ENCODE data around the gene SAMD3. TPM values are rescaled to one million over a fixed set of nuclear protein-coding genes. Genes with fewer than 3 reads are reported as not detected.
"Not testable (repeated sequence)": the region's sequence is repeated elsewhere in the genome, so short reads cannot be mapped to it uniquely, and the experiment has no call there.

SAMD3 gene
- total RNA-seq, 2 donors from 2014 or later = 0.95 to 5.6 TPM

DNA sequence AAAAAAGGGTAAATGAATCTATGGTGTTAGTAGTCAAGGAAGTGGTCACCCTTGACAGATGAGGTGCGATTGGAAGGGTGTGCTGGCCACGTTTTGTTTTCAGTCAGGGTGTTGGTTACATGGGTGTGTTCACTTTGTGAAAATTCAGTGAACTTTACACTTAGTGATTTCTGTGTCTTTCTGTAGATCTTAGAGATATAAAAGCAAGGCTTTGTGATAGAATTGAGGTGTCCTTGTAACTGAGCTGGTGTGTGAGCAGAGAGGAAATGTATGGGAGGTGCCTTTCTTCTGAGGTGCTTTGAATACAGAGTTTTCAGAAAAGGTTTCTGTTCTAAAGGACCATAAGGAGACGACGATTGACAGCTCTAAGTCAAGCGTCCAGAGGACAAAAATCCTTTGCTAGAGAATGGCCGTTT is 90.5 kb downstream of the SAMD3 start:
- ATAC-seq (peak; percentile 93 to 94), DNase-seq (ENCODE audit: low spot score in 2 of 2) (peak; percentile 24 to 58)
- H3K27ac Mint-ChIP-seq = peak overlapping the region; percentile 46 to 90
- H3K9me3 Mint-ChIP-seq = peaks cover 0 to 7% of the 10 kb centered on the region in 2 donors
- H3K36me3 Mint-ChIP-seq = peaks cover 4 to 11% of the 10 kb centered on the region in 2 donors

DNA sequence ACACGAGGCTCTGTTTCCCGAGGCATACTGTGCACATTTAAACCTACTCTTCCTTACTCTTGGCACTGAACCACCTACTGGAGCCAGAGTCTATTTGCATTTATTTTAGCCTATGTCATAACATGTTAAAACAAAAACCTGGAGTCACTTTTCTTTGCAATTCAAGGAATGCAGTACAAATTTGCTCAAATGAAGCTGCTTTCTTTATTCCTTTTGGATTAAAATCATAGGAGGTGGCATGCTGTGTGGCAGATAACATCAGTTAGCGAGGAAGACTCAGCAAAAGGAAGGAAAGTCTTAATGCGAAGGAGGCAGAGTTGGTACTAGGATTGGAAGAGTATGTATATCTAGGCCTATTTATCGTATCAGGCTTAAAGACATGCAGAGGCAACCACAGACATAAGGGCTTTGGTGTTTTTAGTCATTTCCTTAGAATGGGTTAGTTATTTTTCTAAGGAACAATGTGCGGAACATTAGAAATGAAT is 92.9 kb downstream of the SAMD3 start:
- Mint-ChIP-seq H3K9me3 (peaks cover 0 to 9% of the 10 kb centered on the region in 2 donors), H3K36me3 (peaks cover 0 to 7% of the 10 kb centered on the region in 2 donors), H3K27ac (no peak overlapping the region)
- no peak for ATAC-seq
- no peak for DNase-seq (ENCODE audit: low spot score in 2 of 2)

DNA sequence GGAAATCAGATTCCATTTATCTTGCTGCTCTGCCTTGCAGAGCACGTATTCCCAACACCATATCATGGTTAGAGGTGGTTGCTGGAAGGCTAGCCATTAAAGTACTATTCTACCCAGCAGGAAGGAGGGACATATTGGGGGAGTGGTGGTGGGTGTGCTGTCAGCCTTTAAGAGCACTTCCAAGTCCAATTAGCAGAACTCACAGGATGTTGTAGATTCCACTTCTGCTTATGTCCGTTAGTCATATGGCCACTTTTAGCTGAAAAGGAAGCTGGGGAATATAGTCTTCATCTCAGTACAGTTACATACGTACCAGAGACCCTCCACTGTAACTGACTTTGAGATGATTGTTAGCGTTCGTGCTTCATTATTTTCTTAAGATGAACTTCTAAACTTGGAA is 94.4 kb downstream of the SAMD3 start:
- peaks cover 0 to 7% of the 10 kb centered on the region in 2 donors for H3K36me3 Mint-ChIP-seq
- no peak for ATAC-seq
- peaks cover 0 to 9% of the 10 kb centered on the region in 2 donors for H3K9me3 Mint-ChIP-seq
- DNase-seq (ENCODE audit: low spot score in 2 of 2) = no peak
- H3K27ac Mint-ChIP-seq = no peak overlapping the region

DNA sequence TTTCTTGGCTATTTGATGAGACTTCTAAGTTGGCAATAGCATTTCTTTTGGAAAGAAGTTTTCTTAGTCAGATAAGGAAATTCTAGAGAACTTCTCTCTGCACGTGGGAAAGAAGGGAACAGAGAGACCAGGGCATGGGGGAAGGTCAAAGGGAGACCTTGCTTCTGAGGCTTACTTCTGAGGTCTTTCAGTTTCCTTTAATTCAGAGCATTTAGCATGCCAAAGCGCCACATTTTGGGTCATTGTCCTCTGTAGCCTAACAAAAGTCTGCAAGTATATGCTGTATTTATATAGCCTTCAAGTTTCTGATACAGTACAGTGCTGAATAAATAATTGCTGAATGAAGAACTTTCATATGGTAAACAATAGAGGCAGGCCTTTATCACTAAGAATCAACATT is 95.6 kb downstream of the SAMD3 start:
- DNase-seq (ENCODE audit: low spot score in 2 of 2) (no peak), ATAC-seq (no peak)
- Mint-ChIP-seq H3K36me3 (peaks cover 0 to 7% of the 10 kb centered on the region in 2 donors), H3K9me3 (peaks cover 0 to 9% of the 10 kb centered on the region in 2 donors), H3K27ac (no peak overlapping the region)

DNA sequence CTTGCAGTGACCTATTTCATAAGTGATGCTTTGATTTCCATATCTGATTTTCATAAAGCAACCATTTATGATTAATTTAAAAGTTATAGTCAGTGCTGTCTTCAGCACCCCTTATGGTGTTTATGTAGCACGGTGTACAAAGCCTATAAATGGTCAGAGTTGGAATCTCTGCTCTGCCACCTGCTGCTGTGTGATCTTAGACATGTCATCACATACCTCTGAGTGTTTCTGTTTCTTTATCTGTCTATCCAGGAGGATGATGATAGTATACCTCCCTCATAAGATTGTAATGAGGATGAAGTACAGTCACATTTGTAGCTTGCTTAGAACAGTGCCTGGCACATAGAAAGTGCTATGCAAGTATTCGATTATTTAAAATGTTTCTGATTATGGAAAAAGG is 100.5 kb downstream of the SAMD3 start:
- Mint-ChIP-seq H3K9me3 (peaks cover 0 to 9% of the 10 kb centered on the region in 2 donors), H3K27ac (no peak overlapping the region), H3K36me3 (peaks cover 0 to 7% of the 10 kb centered on the region in 2 donors)
- ATAC-seq (no peak), DNase-seq (ENCODE audit: low spot score in 2 of 2) (no peak)

DNA sequence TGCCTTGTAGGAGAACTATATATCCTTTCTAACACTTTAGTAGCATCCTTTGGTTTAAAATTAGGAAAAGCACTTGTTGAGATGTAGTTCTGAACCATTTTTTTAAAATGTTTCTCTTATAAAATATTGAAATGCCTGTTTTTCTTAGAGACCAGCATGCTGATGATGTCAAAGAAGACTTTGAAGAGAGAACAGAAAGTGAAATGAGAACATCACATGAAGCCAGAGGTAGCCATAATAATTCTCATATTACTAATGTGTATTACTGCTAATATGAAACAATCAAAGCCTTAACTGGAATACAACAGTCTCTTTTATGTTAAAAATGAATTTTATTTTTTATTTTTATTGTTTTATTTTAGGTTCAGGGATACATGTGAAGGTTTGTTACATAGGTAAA is 102.0 kb downstream of the SAMD3 start:
- DNase-seq (ENCODE audit: low spot score in 2 of 2) = no peak
- Mint-ChIP-seq H3K27ac (no peak overlapping the region), H3K36me3 (peaks cover 0 to 13% of the 10 kb centered on the region in 2 donors)

DNA sequence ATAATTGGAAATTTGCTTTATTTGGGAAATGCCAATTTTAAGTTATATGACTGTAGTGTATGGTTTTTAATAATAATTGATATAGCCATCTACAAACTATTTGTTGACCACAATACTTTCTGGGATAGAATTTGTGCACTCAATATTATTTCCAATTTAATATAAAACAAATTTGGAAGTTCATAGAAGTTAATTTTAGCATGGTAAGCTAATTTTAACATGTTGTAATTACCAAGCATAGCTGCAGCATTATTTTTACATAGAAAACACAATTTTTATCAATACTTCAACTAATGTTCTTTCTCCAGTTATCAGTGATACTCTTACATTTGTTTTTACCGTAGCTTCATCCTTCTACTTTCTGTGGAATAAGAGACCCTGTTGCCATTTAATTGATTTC is 103.5 kb downstream of the SAMD3 start:
- Mint-ChIP-seq H3K27ac (no peak overlapping the region), H3K36me3 (peaks cover 0 to 6% of the 10 kb centered on the region in 2 donors), H3K9me3 (no peaks in the 10 kb centered on the region)
- ATAC-seq = no peak
- no peak for DNase-seq (ENCODE audit: low spot score in 2 of 2)

More for the DNA sequence above, 102.0 kb downstream of the SAMD3 start:
- ATAC-seq = no peak
- peaks cover 0 to 5% of the 10 kb centered on the region in 2 donors for H3K9me3 Mint-ChIP-seq

DNA sequence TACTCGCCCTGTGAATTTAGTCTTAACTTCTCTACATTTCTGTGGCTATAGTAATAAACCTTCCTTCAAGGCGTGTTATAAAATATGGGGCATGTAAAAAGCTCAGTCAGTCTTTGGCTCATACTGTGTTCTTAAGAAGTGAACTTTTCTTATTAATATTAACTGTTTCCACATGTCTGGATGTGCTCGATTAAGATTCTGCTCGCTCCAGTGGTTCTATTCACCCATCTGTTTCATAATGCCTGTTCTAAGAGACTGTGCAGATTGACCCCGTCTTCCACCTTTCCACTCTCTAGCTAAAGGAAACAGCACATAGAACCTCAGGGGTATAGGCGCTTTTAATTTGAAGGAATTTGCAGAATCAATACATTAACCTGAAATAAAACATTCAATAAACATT is 104.5 kb downstream of the SAMD3 start:
- no peak for ATAC-seq
- Mint-ChIP-seq H3K27ac (no peak overlapping the region), H3K36me3 (peaks cover 0 to 6% of the 10 kb centered on the region in 2 donors), H3K9me3 (no peaks in the 10 kb centered on the region)
- no peak for DNase-seq (ENCODE audit: low spot score in 2 of 2)

DNA sequence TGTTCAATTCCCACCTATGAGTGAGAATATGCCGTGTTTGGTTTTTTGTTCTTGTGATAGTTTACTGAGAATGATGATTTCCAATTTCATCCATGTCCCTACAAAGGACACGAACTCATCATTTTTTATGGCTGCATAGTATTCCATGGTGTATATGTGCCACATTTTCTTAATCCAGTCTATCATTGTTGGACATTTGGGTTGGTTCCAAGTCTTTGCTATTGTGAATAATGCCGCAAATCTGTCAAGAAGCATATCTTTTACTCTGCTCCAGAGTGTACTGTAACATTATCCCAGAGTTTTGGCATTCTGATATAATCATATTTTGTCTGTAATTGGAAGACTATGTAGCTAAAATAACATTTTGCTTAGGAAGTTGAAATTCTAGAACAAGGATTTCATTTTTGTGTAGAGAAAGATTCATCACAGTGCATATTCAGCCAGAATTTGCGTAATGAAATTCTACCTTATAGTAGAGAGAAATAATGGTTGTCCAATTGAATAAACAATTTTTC is 105.5 kb downstream of the SAMD3 start:
- not testable (repeated sequence) for H3K36me3 Mint-ChIP-seq; H3K9me3 Mint-ChIP-seq; ATAC-seq; DNase-seq (ENCODE audit: low spot score in 2 of 2); H3K27ac Mint-ChIP-seq

DNA sequence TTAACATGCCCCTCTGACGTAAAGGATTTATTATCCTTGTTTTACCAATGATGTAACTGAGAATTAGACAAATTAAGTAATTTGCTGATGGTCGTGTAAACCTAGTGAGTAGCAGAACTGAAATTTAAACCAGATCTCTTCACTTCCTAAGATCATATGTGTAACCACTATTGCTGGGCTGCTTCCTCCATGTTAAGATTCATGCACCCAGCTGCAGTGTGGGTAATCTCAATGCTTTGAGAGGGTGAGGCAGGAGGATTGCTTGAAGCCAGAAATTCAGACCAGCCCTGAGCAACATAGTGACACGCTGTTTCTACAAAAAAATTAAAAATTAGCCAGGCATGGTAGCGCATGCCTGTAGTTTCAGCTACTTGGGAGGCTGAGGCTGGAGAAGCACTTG is 106.5 kb downstream of the SAMD3 start:
- Mint-ChIP-seq H3K27ac (no peak overlapping the region), H3K9me3 (peaks cover 0 to 5% of the 10 kb centered on the region in 2 donors), H3K36me3 (peaks cover 0 to 6% of the 10 kb centered on the region in 2 donors)
- DNase-seq (ENCODE audit: low spot score in 2 of 2) (no peak), ATAC-seq (no peak)

DNA sequence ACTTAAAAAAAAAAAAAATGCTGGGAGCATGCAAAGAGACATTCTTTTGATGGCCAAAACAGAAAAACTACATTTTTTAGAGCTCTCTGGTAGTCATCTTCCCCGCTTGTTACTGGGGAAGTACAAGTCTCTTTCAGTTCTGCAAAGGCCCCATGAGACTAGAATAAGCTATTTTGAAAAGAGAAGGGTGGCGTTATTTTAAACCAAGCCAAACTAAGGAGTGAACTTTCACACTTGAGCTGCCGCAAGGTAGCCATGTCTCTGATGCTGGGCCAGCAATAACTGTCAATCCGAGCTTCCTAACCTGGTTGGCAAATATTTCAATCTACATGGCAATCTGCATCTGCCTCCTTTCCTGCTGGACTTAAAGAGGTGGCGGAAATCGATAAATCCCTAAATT is 107.7 kb downstream of the SAMD3 start:
- Mint-ChIP-seq H3K27ac (no peak overlapping the region), H3K9me3 (peaks cover 0 to 9% of the 10 kb centered on the region in 2 donors), H3K36me3 (peaks cover 5 to 10% of the 10 kb centered on the region in 2 donors)
- ATAC-seq = no peak
- no peak for DNase-seq (ENCODE audit: low spot score in 2 of 2)

DNA sequence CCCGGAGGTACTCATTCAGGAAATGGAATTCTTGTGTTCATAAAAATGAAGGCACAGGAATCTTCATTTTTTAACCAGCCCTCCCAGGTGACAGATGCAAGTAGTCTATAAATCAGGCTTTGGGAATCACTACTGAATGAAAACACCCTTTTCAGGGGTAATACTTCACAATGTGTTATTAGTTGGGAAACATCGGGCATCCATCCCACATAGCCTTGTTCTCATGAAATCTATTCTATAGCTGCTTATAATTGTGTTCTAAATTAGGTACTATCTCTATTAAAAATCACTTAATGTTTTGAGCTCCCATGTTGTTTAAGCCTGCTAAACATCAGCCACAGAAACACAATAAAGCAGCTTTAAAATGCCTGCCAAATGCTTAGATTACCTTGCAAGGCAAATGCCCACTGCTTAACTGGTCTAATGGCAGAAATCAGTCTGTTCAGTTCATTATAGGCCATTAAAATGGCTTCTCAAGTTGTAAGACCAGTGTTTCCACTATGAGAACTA is 109.5 kb downstream of the SAMD3 start:
- H3K27ac Mint-ChIP-seq = no peak overlapping the region
- no peak for ATAC-seq
- peaks cover 18 to 21% of the 10 kb centered on the region in 2 donors for H3K36me3 Mint-ChIP-seq
- H3K9me3 Mint-ChIP-seq = peaks cover 4 to 20% of the 10 kb centered on the region in 2 donors
- DNase-seq (ENCODE audit: low spot score in 2 of 2) = no peak

DNA sequence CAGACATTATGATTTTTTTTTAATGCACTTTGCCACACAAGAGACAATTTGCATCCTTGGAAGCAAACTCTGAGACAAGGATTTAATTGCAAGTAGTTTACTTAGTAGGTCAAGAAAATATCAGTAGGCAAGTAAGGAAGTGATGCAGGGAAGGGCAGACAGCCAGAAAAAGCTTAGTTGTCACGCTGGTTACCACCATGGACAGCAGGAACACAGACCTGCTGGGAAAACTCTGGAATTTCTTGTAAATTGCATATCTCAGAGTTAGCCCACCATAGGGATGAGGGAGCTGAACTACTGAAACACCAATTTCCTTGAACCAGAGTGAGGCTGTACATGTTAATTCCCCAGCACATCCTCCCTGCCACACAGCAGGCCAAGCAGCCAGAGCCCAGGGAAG is 111.7 kb downstream of the SAMD3 start:
- H3K36me3 Mint-ChIP-seq = peaks cover 23 to 30% of the 10 kb centered on the region in 2 donors
- no peak for DNase-seq (ENCODE audit: low spot score in 2 of 2)
- H3K9me3 Mint-ChIP-seq = peaks cover 4 to 20% of the 10 kb centered on the region in 2 donors
- no peak for ATAC-seq
- no peak overlapping the region for H3K27ac Mint-ChIP-seq

DNA sequence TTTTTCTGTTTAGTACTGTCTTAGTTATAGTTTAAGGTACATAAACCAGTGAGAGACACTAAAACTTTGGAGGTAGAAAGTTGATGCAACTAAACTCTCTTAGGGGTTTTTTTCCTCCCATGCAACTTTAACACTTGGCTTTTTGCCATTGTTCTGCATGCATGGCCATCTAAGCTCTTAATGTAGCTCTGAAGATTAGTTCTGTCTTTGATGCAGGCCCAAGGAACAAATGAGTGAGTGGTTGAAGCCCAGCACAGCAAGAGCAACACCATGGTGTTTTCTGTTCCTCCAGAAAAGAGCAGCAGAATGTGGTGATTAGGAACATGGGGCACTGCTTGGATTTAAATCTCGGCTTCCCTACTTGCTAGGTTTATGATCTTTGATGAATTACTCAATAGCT is 115.0 kb downstream of the SAMD3 start:
- Mint-ChIP-seq H3K27ac (no peak overlapping the region), H3K36me3 (peaks cover 23 to 33% of the 10 kb centered on the region in 2 donors), H3K9me3 (peaks cover 4 to 20% of the 10 kb centered on the region in 2 donors)
- no peak for DNase-seq (ENCODE audit: low spot score in 2 of 2)
- ATAC-seq = no peak

DNA sequence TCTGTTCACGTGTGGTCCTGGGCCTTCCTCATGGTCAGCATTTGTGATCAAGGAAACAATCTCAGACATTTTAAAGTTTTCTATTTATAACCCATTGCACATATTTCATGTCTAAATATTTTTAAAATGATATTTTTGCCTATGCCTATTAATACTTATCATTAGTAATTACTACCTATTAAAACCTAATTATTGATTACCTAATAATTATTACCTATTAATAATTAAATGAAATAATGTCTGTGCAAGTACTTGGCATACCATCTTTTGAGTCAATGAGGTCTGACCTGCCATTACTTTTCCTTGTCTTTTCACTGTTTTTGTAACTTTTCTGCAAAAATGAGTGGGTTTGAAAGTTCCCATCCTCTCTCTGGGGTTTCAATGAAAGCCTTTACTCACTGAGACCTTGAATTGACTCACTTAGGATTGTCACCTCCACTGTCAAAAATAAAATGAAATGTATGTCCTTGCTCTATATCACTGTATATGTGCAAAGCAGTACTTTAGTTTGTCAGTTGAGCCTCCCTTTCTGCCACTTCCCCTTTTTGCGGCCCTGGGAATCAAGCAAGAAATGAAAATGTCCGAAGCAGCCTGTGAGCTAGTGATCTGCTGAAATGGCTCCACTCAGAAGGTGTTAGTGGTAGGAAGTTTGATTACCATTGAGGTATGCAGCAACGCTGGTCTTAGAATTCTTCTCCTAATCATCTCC is 116.6 kb downstream of the SAMD3 start:
- ATAC-seq (no peak), DNase-seq (ENCODE audit: low spot score in 2 of 2) (no peak)
- Mint-ChIP-seq H3K9me3 (peaks cover 4 to 15% of the 10 kb centered on the region in 2 donors), H3K27ac (no peak overlapping the region), H3K36me3 (peaks cover 23 to 45% of the 10 kb centered on the region in 2 donors)

DNA sequence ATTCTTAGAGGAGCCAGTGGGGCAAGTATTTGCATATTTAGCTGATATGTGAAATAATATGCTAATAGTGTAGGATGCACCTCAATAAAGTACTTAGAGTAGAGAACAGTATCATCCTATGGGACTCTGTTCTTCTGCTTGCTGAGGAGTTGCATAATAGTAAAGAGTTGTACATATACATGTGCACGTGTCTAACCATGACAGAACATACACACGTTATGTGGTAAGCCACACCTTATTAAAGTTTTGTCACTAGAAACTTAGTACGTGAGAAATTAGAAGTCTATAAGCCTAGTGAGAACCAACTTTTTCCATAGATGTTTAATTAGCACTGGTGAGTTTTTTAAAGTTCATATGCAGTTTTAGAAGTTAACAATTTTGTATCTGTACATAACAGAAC is 123.6 kb downstream of the SAMD3 start:
- peaks cover 5 to 25% of the 10 kb centered on the region in 2 donors for H3K36me3 Mint-ChIP-seq
- ATAC-seq (no peak), DNase-seq (ENCODE audit: low spot score in 2 of 2) (no peak)

DNA sequence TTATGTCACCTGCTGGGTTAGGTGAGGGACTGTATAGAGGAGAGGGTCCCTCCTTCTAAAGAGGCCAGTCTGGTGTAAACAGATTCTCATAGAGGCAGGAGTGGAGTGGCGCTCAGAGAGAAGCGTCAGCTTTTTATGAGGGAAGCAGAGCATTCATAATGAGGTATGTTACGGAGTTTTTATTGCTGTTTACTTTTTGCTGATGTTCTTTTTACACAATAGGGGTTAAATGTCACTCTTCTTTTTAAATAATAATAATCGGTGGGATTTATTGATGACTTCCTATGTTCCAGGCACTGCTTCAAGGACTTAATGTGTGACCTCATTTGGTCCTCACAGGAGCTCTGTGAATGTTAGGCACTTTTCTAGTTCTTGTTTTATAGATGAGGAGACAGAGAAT is 124.4 kb downstream of the SAMD3 start:
- H3K27ac Mint-ChIP-seq = no peak overlapping the region
- ATAC-seq (no peak), DNase-seq (ENCODE audit: low spot score in 2 of 2) (no peak)
- H3K9me3 Mint-ChIP-seq = no peaks in the 10 kb centered on the region
- H3K36me3 Mint-ChIP-seq = peaks cover 5 to 25% of the 10 kb centered on the region in 2 donors

More for the DNA sequence above, 123.6 kb downstream of the SAMD3 start:
- no peaks in the 10 kb centered on the region for H3K9me3 Mint-ChIP-seq
- no peak overlapping the region for H3K27ac Mint-ChIP-seq
